ENCODE measurements around the gene CCDC74B. TPM values are rescaled to one million over a fixed set of nuclear protein-coding genes. Genes with fewer than 3 reads are reported as not detected.
A peak's percentile ranks its signal among the peaks of the same experiment; 100 is the strongest.
"Not testable (repeated sequence)": the region's sequence is repeated elsewhere in the genome, so short reads cannot be mapped to it uniquely, and the experiment has no call there.

CCDC74B gene
- 24.8 and 26.5 TPM in 2 replicates for total RNA-seq (2014; rRNA removed)
- polyA plus RNA-seq (2012): 2.9 TPM

- DNase-seq (ENCODE audit: low read depth): peak; percentile 39
Observed at GRCh38 chr2:130145006-130145414, at the start of gene CCDC74B. Gene CCDC74B, minus strand, starts transcription at chr2:130145112. Its CDS starts 116 bp downstream, at chr2:130144996.

GRCh38 chr2:130193824-130194223 lies 48.9 kb upstream of the CCDC74B start:
- DNase-seq (ENCODE audit: low read depth): not testable (repeated sequence)

- DNase-seq (ENCODE audit: low read depth): not testable (repeated sequence)
Observed at GRCh38 chr2:130192451-130192850, 47.5 kb upstream of the CCDC74B start.

- not testable (repeated sequence) for DNase-seq (ENCODE audit: low read depth)
Observed at GRCh38 chr2:130191319-130191718, 46.4 kb upstream of the CCDC74B start.

- DNase-seq (ENCODE audit: low read depth): no peak
Observed at GRCh38 chr2:130190237-130190636, 45.3 kb upstream of the CCDC74B start.

- DNase-seq (ENCODE audit: low read depth): not testable (repeated sequence)
Observed at GRCh38 chr2:130188958-130189357, 44.0 kb upstream of the CCDC74B start.

- DNase-seq (ENCODE audit: low read depth): not testable (repeated sequence)
Observed at GRCh38 chr2:130187859-130188792, 43.2 kb upstream of the CCDC74B start.

- no peak for DNase-seq (ENCODE audit: low read depth)
Observed at GRCh38 chr2:130187268-130187667, 42.4 kb upstream of the CCDC74B start.

- no peak for DNase-seq (ENCODE audit: low read depth)
Observed at GRCh38 chr2:130186391-130186790, 41.5 kb upstream of the CCDC74B start.

GRCh38 chr2:130185896-130186295 lies 41.0 kb upstream of the CCDC74B start:
- DNase-seq (ENCODE audit: low read depth): no peak

- DNase-seq (ENCODE audit: low read depth): no peak
Observed at GRCh38 chr2:130185436-130185835, 40.5 kb upstream of the CCDC74B start.

- DNase-seq (ENCODE audit: low read depth): no peak
Observed at GRCh38 chr2:130183512-130184373, 38.8 kb upstream of the CCDC74B start.

- not testable (repeated sequence) for DNase-seq (ENCODE audit: low read depth)
Observed at GRCh38 chr2:130182826-130183511, 38.1 kb upstream of the CCDC74B start.

GRCh38 chr2:130181880-130182682 lies 37.2 kb upstream of the CCDC74B start, which contains the start of gene MZT2B:
Gene MZT2B, plus strand, starts transcription at chr2:130182262. Its CDS starts 21 bp downstream, at chr2:130182283.
- peak; percentile 79 for DNase-seq (ENCODE audit: low read depth)

- peak; percentile 93 for DNase-seq (ENCODE audit: low read depth)
Observed at GRCh38 chr2:130181325-130181879, 36.5 kb upstream of the CCDC74B start, which contains the start of gene SMPD4. Gene SMPD4, minus strand, starts transcription at chr2:130181602. Its CDS starts 5,010 bp downstream, at chr2:130176592.

- peak; percentile 18 for DNase-seq (ENCODE audit: low read depth)
Observed at GRCh38 chr2:130180404-130181324, 35.8 kb upstream of the CCDC74B start.

- DNase-seq (ENCODE audit: low read depth): not testable (repeated sequence)
Observed at GRCh38 chr2:130174866-130175265, 30.0 kb upstream of the CCDC74B start.

- DNase-seq (ENCODE audit: low read depth): no peak
Observed at GRCh38 chr2:130169896-130170295, 25.0 kb upstream of the CCDC74B start.

GRCh38 chr2:130169163-130169562 lies 24.3 kb upstream of the CCDC74B start:
- DNase-seq (ENCODE audit: low read depth): not testable (repeated sequence)

Data from LHCN-M2 (cell line).